ENCODE results near the gene ZBTB9. TPM values are rescaled to one million over a fixed set of nuclear protein-coding genes. Genes with fewer than 3 reads are reported as not detected.
A peak's percentile ranks its signal among the peaks of the same experiment; 100 is the strongest.

ZBTB9 gene, protein sequence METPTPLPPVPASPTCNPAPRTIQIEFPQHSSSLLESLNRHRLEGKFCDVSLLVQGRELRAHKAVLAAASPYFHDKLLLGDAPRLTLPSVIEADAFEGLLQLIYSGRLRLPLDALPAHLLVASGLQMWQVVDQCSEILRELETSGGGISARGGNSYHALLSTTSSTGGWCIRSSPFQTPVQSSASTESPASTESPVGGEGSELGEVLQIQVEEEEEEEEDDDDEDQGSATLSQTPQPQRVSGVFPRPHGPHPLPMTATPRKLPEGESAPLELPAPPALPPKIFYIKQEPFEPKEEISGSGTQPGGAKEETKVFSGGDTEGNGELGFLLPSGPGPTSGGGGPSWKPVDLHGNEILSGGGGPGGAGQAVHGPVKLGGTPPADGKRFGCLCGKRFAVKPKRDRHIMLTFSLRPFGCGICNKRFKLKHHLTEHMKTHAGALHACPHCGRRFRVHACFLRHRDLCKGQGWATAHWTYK
- 10.4 TPM for total RNA-seq (ENCODE audit: insufficient read depth, low replicate concordance)

DNA sequence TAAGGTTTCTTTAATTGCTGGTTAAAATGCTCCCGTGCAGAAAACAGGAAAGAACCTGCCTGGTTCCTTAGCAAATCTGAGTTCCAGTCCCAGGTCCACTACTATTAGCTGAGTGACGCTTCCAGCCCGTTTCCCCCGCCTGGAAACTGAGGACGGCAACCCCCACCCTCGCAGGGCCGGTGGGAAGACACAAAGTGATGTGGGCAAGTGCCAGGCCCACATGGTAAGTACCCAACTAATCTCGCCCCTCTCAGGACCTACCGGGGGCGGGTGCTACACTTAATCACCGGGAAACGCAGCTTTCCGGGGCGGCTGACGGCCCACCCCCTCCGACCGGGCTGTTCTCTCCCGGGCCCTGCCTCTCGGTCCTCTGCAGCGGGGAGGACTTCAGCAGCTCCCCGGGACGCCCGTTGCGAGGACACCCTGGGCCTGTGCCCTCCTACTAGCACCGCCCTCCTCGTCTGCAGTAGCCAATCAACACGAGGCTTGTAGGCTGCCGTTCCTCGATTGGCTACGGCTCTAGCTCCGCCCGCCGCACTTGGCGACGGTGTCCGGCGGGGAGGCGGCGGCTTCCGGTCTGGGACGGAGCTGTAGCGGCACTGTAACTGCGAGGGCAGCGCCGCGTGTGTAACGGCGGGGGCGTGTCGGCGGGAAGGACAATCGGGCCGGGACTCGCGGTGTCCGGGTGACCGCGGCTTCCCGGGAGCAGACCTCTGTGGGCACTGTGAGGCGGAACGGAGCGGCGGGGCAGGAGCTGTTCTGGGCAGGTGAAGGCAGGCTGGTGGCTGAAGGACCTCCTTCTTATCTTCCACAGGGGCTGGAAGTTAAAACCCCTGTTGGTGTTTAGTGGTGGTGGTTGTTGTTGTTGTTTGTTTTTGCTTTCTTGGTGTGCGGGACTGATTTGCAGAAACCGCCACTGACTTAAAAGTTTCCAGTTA, at the start of gene ZBTB9:
Gene ZBTB9 (plus strand): TSS at position 568 of the 938 bp plus-strand sequence. CDS start 525 bp downstream, outside the sequence.
- peak; percentile 97 for DNase-seq (ENCODE audit: low spot score)

DNA sequence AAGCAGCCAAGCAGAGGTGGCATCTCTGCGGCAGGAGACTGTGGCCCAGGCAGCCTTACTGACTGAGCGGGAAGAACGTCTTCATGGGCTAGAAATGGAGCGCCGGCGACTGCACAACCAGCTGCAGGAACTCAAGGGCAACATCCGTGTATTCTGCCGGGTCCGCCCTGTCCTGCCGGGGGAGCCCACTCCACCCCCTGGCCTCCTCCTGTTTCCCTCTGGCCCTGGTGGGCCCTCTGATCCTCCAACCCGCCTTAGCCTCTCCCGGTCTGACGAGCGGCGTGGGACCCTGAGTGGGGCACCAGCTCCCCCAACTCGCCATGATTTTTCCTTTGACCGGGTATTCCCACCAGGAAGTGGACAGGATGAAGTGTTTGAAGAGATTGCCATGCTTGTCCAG, 49.5 kb upstream of the ZBTB9 start:
- DNase-seq (ENCODE audit: low spot score), result no peak

- DNase-seq (ENCODE audit: low spot score), result no peak
These were observed 48.9 kb upstream of the ZBTB9 start for GRCh38 chr6:33405386-33405940.

DNA sequence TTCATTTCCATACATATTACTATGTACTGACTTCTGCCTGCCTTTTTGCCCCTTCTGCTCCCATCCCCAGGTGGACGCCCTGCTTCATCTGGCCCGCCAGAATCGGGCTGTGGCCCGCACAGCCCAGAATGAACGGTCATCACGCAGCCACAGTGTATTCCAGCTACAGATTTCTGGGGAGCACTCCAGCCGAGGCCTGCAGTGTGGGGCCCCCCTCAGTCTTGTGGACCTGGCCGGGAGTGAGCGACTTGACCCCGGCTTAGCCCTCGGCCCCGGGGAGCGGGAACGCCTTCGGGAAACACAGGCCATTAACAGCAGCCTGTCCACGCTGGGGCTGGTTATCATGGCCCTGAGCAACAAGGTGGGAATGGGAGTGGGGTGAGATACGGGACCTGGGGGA, 48.2 kb upstream of the ZBTB9 start:
- no peak for DNase-seq (ENCODE audit: low spot score)

GRCh38 chr6:33407132-33407718, 47.2 kb upstream of the ZBTB9 start:
- no peak for DNase-seq (ENCODE audit: low spot score)

- DNase-seq (ENCODE audit: low spot score), result peak; percentile 99
These were observed 44.2 kb upstream of the ZBTB9 start for GRCh38 chr6:33410050-33410710.

DNA sequence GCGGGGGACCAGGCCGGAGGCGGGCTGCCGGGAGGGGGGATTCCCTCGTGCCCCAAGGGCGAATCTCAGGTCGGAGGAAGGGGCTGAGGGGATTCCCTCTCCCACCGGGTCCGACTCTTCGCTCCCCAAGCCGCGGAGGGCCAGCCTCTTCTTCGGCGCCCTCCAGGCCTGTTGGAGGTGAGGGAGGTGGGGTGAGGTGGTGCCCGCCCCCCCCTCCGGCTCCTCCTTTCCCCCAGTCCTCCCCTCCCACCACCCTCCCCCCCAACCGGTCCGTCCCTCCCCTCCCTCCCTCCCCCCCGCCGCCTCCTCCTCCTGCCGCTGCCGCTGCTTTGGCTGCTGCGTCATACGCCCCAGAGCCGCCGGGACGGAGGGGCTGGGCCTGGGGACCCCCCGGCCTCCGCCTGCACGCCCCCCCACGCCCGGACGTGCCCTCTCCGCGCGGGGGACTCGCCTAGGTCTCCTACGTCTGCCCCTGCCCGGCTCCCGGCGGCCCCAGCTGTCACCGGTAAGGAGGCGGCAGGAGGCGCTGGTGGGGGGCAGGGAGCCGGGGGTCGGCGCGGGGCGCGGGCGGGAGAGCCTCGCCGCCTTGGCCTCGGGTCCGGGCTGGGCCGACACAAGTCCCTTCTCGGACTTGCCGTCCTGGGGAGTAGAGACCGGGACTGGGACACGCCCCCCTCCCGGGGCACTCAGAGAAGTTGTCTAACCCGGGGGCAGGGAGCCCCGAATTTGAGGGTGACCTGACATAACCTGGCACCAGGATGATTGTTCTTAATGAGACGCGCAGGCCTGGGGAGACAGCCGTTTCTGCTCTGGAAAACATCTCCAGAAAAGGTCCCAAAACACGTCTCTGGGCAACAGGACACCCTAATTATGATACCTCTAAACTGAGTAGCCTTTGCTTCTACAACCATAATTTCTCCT, 43.4 kb upstream of the ZBTB9 start, which contains the start of gene PHF1:
Gene PHF1 (plus strand): TSS at position 304 of the 921 bp plus-strand sequence. CDS start 1,250 bp downstream, outside the sequence.
- DNase-seq (ENCODE audit: low spot score), result no peak

DNA sequence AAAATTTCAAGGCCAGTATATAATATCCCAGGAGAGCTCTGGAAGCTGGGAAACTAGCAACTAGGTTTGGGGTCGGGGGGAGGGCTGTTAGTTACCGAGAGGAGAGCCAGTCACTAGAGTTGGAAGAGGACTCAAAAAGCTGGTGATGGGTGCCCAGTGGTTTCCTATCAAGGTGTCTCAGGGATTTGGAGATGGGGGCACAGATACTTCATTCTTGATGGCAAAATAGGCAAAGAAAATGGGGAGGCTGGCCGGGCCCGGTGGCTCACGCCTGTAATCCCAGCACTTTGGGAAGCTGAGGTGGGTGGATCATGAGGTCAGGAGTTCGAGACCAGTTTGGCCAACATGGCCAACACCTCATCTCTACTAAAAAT, 42.8 kb upstream of the ZBTB9 start:
- DNase-seq (ENCODE audit: low spot score), result no peak

- DNase-seq (ENCODE audit: low spot score), result no peak
These were observed 42.0 kb upstream of the ZBTB9 start for GRCh38 chr6:33412140-33413009.

GRCh38 chr6:33413241-33414120, 40.9 kb upstream of the ZBTB9 start:
- no peak for DNase-seq (ENCODE audit: low spot score)

DNA sequence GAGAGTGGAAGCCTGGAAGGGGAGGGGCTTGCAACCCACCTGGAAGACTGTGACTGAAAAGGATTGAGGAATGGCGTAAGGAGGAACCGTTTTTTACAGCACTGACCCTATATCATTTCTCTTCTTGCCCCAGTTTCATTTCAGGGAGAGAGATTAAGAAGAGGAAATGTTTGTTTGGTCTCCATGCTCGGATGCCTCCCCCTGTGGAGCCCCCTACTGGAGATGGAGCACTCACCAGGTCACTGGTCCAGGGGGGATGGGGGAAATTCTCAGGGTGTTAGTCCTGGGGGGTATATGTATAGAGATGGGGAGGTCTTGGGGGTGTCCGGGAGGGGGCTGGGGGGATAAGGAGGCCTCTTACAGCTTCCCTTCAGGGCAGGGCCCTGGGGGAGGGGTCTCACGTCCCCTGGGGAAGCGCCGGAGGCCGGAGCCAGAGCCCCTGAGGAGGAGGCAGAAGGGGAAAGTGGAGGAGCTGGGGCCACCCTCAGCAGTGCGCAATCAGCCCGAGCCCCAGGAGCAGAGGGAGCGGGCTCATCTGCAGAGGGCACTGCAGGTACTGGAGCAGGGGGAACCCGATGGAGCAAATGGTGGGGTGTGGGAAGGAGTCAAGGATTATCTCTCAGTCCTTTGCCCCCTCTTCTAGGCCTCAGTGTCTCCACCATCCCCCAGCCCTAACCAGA, 39.6 kb upstream of the ZBTB9 start:
- no peak for DNase-seq (ENCODE audit: low spot score)

GRCh38 chr6:33415831-33416230, 38.5 kb upstream of the ZBTB9 start:
- DNase-seq (ENCODE audit: low spot score), result no peak

- DNase-seq (ENCODE audit: low spot score), result no peak
These were observed 37.8 kb upstream of the ZBTB9 start for GRCh38 chr6:33416386-33417127.

GRCh38 chr6:33417128-33417902, 37.1 kb upstream of the ZBTB9 start:
- DNase-seq (ENCODE audit: low spot score), result peak; percentile 63

- peak; percentile 100 for DNase-seq (ENCODE audit: low spot score)
These were observed 36.3 kb upstream of the ZBTB9 start, which contains the start of gene CUTA for GRCh38 chr6:33417903-33418689. Gene CUTA, minus strand, starts transcription at chr6:33418107. Its CDS starts 107 bp downstream, at chr6:33418000.
